ENCODE measurements around the gene OCRL. TPM values are rescaled to one million over a fixed set of nuclear protein-coding genes. Genes with fewer than 3 reads are reported as not detected.

OCRL gene
- total RNA-seq, 4 donors from 2014 or later: 24.3 to 35.6 (median 26.6) TPM

DNA sequence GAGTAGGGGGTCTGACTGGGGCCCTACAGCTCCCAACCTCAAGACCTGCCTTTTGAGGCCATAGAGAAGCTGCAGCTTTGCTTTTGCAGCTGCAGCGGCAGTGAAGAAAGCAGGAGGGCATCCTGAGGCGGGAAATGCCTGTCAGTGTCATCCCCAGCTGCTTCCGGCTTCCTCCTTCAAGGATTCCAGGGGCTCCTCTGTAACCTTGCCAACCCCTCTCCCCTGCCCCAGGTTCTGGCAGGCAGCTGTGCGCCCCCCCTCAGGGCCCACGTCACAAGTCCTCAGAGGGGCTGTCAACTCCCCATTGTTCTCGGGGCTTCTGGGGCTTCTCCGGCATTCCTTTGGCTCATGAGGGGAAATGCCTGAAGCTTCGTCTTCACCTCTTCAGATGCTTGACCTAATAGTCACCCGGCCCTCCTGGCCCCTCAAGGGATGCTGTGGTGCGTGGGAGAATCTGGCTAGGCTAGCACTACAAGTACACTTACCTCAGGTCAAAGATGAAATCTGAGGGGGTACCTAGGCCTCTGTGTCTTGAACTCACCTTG is 82.8 kb downstream of the OCRL start:
- Histone ChIP-seq H3K27me3 (no peaks in the 10 kb centered on the region), H3K4me1 (no peaks in the 10 kb centered on the region), H3K9me3 (no peaks in the 10 kb centered on the region), H3K27ac (no peak overlapping the region), H3K36me3 (no peaks in the 10 kb centered on the region), H3K4me3 (replicated peaks in 1 of 3) (no peak overlapping the region)
- DNase-seq: no peak
- no peak for TF ChIP-seq POLR2A (IDR thresholded peaks at IDR 0.05)
- TF ChIP-seq, protein P1, sequence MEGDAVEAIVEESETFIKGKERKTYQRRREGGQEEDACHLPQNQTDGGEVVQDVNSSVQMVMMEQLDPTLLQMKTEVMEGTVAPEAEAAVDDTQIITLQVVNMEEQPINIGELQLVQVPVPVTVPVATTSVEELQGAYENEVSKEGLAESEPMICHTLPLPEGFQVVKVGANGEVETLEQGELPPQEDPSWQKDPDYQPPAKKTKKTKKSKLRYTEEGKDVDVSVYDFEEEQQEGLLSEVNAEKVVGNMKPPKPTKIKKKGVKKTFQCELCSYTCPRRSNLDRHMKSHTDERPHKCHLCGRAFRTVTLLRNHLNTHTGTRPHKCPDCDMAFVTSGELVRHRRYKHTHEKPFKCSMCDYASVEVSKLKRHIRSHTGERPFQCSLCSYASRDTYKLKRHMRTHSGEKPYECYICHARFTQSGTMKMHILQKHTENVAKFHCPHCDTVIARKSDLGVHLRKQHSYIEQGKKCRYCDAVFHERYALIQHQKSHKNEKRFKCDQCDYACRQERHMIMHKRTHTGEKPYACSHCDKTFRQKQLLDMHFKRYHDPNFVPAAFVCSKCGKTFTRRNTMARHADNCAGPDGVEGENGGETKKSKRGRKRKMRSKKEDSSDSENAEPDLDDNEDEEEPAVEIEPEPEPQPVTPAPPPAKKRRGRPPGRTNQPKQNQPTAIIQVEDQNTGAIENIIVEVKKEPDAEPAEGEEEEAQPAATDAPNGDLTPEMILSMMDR (IDR thresholded peaks at IDR 0.05): no peak
- WGBS, 2 donors: 65 to 73% methylated on average over 6 of the region's 10 CpGs
- intact Hi-C loops (cut with DNase I): no loop called here

- no peak for TF ChIP-seq POLR2A (IDR thresholded peaks at IDR 0.05)
- TF ChIP-seq, protein P1 (IDR thresholded peaks at IDR 0.05): no peak
- DNase-seq: no peak
- H3K4me1 ChIP-seq: no peaks in the 10 kb centered on the region
- no peak overlapping the region for H3K4me3 ChIP-seq (replicated peaks in 1 of 3)
- intact Hi-C loops (cut with DNase I): no loop called here
- no peak overlapping the region for H3K27ac ChIP-seq
- no peaks in the 10 kb centered on the region for H3K36me3 ChIP-seq
- 59 to 74% methylated on average over 3 of the region's 3 CpGs for WGBS, 2 donors
- H3K27me3 ChIP-seq: no peaks in the 10 kb centered on the region
- no peaks in the 10 kb centered on the region for H3K9me3 ChIP-seq
These were observed 86.0 kb downstream of the OCRL start for GRCh38 chrX:129626026-129626425.

DNA sequence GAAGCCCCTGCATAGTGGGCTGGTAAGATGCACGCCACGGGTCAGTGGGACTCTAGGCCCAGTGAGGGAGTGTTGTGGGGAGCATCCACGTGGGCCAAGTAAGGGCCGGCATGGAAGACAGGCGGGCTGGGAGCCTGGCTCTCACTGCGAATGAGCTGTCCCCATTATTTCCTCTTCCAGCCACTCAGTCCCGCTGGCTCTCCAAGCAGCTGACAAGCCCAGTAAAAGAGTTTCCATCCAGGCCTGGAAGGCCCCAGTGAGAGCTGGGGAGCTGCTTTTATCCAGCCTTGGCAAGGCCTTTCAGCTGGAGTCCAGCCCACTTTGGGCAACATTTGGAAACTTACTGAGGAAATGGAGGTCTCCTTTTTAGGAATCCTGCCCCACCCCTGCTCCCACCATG is 89.8 kb downstream of the OCRL start:
- Histone ChIP-seq H3K4me1 (no peaks in the 10 kb centered on the region), H3K27ac (no peak overlapping the region), H3K36me3 (no peaks in the 10 kb centered on the region), H3K4me3 (replicated peaks in 1 of 3) (no peak overlapping the region), H3K27me3 (no peaks in the 10 kb centered on the region), H3K9me3 (no peaks in the 10 kb centered on the region)
- 53 to 92% methylated on average over 2 of the region's 7 CpGs for WGBS, 2 donors
- intact Hi-C loops (cut with DNase I): no loop called here
- TF ChIP-seq, protein P1 (IDR thresholded peaks at IDR 0.05): no peak
- TF ChIP-seq POLR2A (IDR thresholded peaks at IDR 0.05): no peak
- DNase-seq: no peak

DNA sequence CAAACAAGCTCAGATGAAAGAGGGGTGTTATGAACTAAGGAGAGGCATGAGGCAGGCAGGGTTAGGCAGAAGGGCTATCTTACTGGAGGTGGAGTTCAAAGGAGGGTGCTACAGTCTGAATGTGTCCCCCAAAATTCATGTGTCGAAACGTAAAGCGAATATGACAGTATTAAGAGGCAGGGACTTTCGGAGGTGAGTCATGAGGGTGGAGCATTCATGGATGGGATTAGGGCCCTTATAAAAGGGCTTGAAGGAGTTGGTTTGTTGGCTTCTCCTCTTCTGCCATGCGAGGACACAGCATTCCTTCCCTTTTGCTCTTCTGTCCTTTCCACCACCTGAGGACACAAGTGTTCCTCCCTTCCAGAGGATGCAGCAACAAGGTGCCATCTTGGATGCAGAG is 91.8 kb downstream of the OCRL start:
- H3K27ac ChIP-seq: no peak overlapping the region
- WGBS, 2 donors: 95 to 100% methylated on average over 5 of the region's 5 CpGs
- no peaks in the 10 kb centered on the region for H3K27me3 ChIP-seq
- no peaks in the 10 kb centered on the region for H3K4me1 ChIP-seq
- TF ChIP-seq POLR2A (IDR thresholded peaks at IDR 0.05): no peak
- TF ChIP-seq, protein P1 (IDR thresholded peaks at IDR 0.05): no peak
- no peaks in the 10 kb centered on the region for H3K9me3 ChIP-seq
- intact Hi-C loops (cut with DNase I): no loop called here
- no peak overlapping the region for H3K4me3 ChIP-seq (replicated peaks in 1 of 3)
- DNase-seq: no peak
- H3K36me3 ChIP-seq: no peaks in the 10 kb centered on the region

GRCh38 chrX:129632443-129632842 is 92.4 kb downstream of the OCRL start:
- intact Hi-C loops (cut with DNase I): no loop called here
- WGBS, 2 donors: 72% methylated on average over 7 of the region's 7 CpGs; no CpG with 5 or more reads in 1 of the 2 donors
- Histone ChIP-seq H3K9me3 (no peaks in the 10 kb centered on the region), H3K36me3 (no peaks in the 10 kb centered on the region), H3K4me3 (replicated peaks in 1 of 3) (no peak overlapping the region), H3K27me3 (no peaks in the 10 kb centered on the region), H3K4me1 (no peaks in the 10 kb centered on the region), H3K27ac (no peak overlapping the region)
- DNase-seq: no peak
- TF ChIP-seq POLR2A (IDR thresholded peaks at IDR 0.05): no peak
- TF ChIP-seq, protein P1 (IDR thresholded peaks at IDR 0.05): no peak

Measured in thyroid gland (tissue), 4 donors.